ENCODE measurements around the gene TBL1X.

Gene TBL1X

GRCh38 chrX:9775930-9776329 lies 311.1 kb downstream of the TBL1X start:
- no peak for TF ChIP-seq CTCF (IDR thresholded peaks at IDR 0.05; ENCODE audit: insufficient read depth, low read depth, low read length, missing control alignments)
- no peak overlapping the region for H3K4me3 ChIP-seq (ENCODE audit: low read length)
- no peak for DNase-seq (ENCODE audit: low read depth)

GRCh38 chrX:9781941-9782340 lies 317.1 kb downstream of the TBL1X start:
- no peak overlapping the region for H3K4me3 ChIP-seq (ENCODE audit: low read length)
- no peak for DNase-seq (ENCODE audit: low read depth)

GRCh38 chrX:9784332-9784731 lies 319.5 kb downstream of the TBL1X start:
- no peak for TF ChIP-seq CTCF (IDR thresholded peaks at IDR 0.05; ENCODE audit: insufficient read depth, low read depth, low read length, missing control alignments)
- no peak for DNase-seq (ENCODE audit: low read depth)
- H3K4me3 ChIP-seq (ENCODE audit: low read length) = no peak overlapping the region

More at GRCh38 chrX:9781941-9782340, 317.1 kb downstream of the TBL1X start:
- no peak for TF ChIP-seq CTCF (IDR thresholded peaks at IDR 0.05; ENCODE audit: insufficient read depth, low read depth, low read length, missing control alignments)

- DNase-seq (ENCODE audit: low read depth) = peak; percentile 2
- peak overlapping the region; percentile 25 for H3K4me3 ChIP-seq (ENCODE audit: low read length)
- no peak for TF ChIP-seq CTCF (IDR thresholded peaks at IDR 0.05; ENCODE audit: insufficient read depth, low read depth, low read length, missing control alignments)
Observed at GRCh38 chrX:9785254-9785943, 320.5 kb downstream of the TBL1X start.

GRCh38 chrX:9785944-9786797 lies 321.3 kb downstream of the TBL1X start, which contains the start of gene SHROOM2:
Gene SHROOM2 (plus strand): TSS chrX:9786429. CDS start chrX:9786546, 117 bp downstream.
- peak; percentile 7 for DNase-seq (ENCODE audit: low read depth)
- TF ChIP-seq CTCF (IDR thresholded peaks at IDR 0.05; ENCODE audit: insufficient read depth, low read depth, low read length, missing control alignments) = no peak
- peak within 1 kb of the TSS; percentile 54 for H3K4me3 ChIP-seq (ENCODE audit: low read length)

GRCh38 chrX:9786798-9787635 lies 322.2 kb downstream of the TBL1X start:
- no peak for TF ChIP-seq CTCF (IDR thresholded peaks at IDR 0.05; ENCODE audit: insufficient read depth, low read depth, low read length, missing control alignments)
- H3K4me3 ChIP-seq (ENCODE audit: low read length) = peak overlapping the region; percentile 54
- peak; percentile 30 for DNase-seq (ENCODE audit: low read depth)

Data from epithelial cell of esophagus (primary cell).